Pons (tissue), 1 donor: ENCODE data around the gene ST7L.
"Not testable (repeated sequence)": the region's sequence is repeated elsewhere in the genome, so short reads cannot be mapped to it uniquely, and the experiment has no call there.

Experiments
- DNase-seq: peaks from one replicate; pipeline ENCODE4 v3.0.0-alpha.2; 2016; ENCODE audit warnings: low spot score

ST7L gene, protein sequence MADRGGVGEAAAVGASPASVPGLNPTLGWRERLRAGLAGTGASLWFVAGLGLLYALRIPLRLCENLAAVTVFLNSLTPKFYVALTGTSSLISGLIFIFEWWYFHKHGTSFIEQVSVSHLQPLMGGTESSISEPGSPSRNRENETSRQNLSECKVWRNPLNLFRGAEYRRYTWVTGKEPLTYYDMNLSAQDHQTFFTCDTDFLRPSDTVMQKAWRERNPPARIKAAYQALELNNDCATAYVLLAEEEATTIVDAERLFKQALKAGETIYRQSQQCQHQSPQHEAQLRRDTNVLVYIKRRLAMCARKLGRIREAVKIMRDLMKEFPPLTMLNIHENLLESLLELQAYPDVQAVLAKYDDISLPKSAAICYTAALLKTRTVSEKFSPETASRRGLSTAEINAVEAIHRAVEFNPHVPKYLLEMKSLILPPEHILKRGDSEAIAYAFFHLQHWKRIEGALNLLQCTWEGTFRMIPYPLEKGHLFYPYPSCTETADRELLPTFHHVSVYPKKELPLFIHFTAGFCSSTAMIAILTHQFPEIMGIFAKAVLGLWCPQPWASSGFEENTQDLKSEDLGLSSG

DNA sequence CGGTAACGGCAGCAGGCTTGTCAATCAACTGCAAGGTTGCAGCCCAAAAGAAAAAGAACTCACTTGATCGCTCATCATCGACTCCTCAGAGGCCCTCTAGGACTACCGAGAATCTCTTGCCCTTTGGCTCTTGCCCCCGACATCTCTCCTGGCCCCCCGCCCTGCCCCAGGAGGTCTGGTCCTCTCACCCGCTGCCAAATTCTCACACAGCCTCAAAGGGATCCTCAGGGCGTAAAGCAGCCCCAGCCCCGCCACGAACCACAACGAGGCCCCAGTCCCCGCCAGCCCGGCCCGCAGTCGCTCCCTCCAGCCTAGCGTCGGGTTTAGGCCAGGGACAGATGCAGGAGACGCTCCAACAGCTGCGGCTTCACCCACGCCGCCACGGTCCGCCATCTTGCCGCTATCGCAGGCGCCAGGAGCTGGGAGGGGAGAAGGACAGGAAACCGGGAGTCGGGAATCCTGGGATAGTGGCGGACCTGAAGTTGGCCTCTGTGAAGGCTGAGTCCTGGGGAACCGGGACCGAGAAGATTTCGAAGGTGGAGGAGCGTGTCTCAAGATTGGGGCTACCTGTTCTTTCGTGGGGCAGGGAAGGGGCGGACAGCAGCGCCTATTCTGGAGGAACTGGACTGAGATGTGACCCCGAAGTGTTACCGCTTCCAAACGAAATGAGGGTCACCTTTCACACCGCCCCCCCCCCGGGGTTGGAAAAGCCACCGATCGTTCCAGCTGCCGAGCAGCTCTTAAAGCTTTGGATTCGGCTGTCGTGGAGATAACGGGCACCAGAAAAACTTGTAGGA, at the start of gene ST7L:
TSS of gene ST7L (minus strand) at position 421 of the 797 bp plus-strand sequence. CDS start at position 393, 28 bp downstream.
- DNase-seq, result peak; percentile 85

DNA sequence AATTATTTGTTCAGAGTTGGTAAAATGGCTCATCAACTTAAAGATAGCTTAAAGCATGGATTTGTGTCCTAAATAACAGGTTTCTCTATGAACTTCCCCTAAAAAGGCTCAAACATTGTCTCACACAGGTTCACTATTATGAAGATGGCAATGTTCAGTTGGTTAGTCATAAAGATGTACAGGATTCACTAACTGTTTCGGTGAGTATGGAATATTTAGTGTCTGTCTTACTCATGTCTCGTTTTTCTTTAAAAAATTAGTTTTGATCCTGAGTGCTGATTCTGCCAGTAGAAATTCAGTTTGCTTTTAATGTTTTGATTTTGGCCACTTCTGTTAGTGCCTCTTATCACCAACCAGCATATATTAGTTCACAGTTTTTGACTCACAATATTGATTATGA, 48.0 kb upstream of the ST7L start:
- DNase-seq, result no peak

DNA sequence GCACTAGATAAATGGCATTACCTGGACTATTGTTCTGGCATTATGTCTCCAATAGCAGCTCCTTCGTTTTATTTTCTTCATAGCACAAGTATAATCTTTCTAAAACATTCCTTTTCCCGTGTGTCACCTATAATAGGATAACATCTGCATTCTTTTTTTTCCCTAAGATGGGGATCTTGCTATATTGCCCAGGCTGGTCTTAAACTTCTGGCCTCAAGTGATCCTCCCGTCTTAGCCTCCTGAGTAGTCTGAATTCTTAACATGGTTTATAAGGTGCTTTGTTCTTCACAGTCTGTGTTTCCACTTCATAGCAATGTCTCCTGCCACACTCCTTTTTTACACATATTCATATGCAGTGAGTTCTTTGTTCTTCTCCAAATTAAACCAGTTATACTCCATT, 46.9 kb upstream of the ST7L start:
- DNase-seq, result no peak

DNA sequence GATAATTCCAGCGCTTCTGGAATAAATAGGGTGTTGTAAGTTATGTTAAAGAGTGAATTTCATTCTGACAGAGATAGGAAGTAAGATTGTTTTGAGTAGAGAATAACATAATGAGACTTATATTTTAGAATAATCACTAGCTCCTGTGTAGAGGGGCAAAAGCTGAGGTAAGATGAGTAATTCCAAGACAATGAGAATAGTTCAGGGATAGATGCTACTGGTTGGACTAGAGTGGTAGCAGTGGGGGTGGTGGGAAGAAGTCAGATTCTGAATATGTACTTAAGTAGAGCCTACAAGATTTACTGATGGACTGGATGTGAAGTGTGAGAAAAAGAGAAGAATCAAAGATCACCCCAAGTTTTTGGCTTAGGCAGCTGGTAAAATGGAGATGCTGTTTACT, 32.3 kb upstream of the ST7L start:
- no peak for DNase-seq

DNA sequence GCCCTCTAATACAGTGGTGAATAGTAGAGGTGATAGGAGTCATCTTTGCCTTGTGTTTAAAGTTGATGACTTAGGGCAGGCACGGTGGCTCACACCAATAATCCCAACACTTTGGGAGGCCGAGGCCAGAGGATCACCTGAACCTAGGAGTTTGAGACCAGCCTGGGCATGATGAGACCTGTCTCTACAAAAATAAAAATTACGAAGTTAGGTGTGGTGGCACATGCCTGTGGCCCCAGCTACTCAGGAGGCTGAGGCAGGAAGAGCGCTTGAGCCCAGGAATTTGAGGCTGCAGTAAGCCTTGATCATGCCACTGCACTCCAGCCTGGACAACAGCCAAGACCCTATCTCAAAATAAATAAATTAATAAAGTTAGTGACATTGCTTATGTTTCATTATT, 27.3 kb upstream of the ST7L start:
- no peak for DNase-seq

DNA sequence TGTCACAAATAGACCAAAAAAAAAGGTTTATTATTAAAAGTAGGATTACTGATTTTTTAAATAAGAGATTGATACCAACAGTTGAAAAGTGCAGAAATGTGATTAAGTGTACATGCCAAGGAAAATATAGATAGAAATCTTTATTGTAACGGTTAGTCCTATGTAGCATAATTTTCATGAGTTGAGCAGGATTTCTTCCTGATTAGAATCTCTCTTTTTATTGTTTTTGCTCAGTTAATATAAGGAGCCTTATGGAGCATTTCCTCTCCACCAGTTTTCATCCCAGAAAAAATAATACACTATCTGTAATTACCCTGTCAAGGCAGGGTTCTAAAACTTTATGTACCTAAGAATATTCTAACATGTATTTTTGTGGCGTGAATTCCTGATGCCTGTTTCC, 24.1 kb upstream of the ST7L start:
- no peak for DNase-seq

DNA sequence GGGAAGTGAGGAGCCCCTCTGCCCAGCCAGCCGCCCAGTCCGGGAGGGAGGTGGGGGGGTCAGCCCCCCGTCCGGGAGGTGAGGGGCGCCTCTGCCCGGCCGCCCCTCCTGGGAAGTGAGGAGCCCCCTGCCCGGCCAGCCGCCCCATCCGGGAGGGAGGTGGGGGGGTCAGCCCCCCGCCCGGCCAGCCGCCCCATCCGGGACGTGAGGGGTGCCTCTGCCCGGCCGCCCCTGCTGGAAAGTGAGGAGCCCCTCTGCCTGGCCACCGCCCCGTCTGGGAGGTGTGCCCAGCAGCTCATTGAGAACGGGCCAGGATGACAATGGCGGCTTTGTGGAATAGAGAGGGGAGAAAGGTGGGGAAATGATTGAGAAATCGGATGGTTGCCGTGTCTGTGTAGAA, 21.5 kb upstream of the ST7L start:
- not testable (repeated sequence) for DNase-seq

DNA sequence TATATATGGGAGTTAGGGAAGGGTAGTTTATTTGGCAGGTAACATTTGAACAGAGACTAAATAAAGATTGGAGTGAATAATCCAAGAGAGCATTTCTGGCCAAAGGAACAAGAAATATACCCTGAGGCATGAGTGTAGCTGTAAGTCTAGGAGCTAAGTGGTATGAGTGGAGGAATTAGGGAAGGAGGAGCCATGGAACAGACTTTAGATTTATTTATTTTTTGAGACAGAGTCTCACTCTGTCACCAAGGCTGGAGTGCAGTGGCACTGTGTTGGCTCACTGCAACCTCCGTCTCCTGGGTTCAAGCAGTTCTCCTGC, 19.1 kb upstream of the ST7L start:
- no peak for DNase-seq

DNA sequence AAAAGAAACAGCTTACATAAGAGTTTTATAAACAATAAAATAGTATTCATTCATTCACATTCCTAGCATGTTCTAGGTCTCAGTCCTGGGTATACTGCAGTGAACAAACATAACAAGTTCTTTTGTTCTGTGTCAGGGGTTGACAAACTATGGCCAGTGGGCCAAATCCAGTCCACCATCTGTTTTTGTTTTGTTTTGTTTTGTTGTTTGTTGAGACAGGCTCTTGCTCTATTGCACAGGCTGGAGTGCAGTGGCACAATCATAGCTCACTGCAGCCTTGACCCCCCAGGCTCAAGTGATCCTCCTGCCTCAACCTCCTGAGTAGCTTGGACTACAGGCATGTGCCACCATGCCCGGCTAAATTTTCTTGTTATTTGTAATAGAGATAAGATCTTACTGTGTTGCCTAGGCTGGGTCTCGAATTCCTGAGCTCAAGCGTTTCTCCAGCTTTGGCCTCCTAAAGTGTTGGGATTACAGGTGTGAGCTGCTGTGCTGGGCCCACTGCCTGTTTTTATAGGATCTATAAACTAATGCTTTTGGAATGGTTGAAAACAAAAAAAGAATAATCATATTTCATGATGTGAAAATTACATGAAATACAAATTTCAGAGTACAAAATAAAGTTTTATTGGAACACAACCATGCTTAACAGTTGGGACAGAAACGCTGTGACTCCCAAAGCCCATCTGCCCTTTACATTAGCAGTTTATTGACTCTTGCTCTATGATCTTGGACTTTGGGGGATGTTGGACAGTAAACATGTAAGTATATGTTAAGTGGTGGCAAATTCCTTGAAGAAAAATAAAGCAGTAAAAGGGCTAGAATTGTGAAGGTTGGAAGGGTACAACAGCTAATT, 18.5 kb upstream of the ST7L start:
- peak; percentile 92 for DNase-seq

DNA sequence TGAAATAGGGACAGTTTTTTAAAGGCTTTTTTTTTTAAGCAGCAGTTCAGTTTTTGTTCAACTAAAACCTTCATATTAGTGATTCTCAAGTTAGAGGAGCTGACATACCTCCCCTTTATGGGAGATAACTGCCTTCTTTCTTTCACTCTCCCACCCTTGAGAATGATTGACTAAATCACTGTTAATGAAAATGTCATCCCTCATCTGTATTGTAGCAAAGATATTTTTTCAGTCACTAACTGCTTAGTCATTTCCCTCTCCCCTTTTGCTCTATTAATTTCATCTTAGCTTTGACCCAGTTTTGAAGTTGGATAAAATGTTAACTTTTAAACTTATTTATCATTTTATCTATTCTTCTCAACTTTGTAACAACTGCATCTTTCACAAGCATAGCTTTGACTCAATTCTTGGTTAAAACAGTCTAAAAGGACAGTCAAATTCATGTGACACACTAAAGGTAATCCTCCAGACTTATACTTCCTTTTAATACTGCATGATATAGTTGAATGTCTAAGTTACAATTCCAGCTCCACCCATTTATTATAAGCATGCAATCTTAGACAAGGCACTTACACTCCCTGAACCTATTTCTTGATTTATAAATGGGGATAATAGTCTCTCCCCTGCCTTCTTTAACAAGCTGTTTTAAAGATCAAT, 17.8 kb upstream of the ST7L start:
- no peak for DNase-seq

DNA sequence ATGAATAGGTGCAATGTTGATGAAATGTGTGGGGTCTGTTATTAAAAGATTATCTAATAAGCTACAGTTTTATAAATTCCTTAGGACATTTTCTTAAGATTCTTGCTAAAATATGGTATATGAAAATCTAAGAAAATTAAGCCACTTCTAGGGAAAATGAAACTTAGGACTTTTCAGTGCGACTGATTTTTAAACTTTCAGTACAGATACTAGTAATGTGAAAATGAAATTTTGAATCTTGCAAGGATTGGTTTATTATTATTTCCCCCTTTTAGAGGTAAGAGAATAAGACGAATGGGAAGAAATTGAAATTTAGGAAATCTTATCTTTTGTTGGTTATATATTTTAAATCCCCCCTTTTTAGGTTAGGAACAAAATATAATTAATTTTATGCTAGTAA, 17.1 kb upstream of the ST7L start:
- no peak for DNase-seq

DNA sequence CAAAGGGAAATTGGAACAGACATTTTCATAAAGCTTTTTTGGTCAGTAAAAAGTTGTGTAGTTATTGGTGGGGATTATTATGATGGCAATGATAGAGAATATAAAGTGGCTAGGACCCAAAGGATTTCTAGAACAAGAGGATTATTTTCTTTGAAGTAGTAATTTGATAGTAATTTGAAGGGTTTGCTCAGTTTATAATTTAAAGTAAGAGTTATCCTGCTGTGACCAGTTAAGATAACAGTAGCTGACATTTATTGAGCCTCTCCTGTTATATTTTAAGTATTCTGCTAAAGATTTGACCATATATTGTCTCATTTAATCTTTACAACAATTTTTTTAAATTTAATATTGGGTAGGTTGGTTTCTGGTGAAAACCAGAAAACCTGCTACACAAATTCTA, 15.4 kb upstream of the ST7L start:
- no peak for DNase-seq

DNA sequence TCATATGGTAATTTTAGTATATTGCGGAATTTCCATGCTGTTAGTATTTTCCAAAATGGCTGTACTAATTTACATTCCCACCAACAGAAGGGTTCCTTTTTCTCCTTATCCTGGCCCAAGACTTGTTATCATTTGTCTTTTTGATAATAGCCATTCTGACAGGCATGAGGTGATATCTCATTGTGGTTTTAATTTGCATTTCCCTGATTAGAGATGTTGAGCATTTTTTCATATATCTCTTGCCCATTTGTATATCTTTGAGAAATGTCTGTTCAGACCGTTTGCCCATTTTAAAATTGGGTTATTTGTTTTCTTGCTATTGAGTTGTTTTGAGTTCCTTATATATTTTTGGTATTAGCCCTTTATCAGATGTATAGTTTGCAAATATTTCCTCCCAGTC, 14.7 kb upstream of the ST7L start:
- DNase-seq, result no peak

DNA sequence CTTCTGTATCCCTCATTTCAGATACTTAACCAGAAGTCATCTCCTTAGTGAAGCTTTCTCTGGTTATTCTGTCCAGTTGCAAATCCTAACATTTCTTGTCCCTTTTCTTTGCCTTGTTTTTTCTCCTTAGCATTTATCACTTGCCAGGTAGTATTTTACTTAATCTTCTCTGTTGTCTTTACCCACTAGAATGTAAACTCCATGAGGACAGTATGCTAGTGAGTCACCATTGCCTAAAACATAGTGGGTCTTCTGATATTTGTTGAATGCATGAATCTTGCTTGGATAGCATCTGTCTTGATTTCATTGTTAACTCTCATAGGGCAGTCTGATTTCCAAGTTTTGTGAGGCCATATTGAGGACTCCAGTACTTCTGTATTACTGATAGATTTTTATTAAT, 10.3 kb upstream of the ST7L start:
- no peak for DNase-seq

DNA sequence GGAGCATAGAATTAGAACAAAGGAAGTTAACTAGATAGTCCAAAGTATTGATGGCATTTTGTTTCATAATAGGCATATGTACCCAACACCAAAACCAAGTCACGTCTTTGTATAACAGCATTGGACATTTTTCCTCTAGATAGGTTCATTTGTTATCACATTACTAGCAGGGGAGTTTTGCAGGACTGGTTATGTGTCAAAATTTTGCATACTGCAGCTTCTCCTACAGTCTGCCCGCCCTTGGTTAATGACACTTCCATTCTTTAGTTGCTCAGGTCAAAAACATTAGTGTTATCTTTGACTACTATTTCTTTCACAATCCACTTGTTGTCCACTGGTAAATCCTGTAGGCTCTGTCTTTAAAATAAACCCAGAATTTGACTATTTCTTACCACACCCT, 9.6 kb upstream of the ST7L start:
- DNase-seq, result no peak

DNA sequence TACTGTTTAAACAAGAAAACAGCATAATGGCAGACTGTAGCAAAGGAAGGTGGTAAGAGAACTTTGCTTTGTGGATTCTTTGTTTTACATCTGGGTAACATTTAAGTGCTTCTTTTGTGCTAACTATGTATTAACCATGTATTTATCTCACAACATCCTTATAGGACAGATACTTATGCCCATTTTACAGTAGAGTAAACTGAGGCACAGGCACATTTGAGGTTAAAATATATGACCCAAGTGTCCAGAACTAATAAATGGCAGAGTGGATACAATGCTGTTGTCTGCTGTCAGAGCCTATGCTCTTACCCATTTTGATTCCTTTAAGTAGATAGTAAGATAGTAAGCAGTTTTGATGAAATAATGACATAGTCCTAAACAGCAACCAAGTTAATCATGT, 7.9 kb upstream of the ST7L start:
- no peak for DNase-seq

DNA sequence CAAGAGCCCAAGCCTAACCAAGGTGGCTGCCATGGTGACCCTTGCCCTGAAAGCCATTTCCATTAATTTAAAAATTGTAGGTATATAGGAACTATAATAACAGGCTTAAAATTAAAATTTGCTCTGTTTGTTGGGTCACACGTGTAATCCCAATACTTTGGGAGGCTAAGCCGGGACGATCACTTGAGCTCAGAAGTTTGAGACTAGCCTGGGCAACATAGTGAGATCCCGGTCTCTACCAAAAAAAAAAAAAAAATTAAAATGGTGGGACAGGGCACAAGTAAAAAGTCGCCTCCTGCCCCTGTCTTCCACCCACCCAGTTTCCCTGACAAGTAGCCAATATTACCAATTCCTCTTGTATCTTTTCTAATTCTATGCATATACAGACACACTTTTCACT, 7.3 kb upstream of the ST7L start:
- DNase-seq, result no peak

DNA sequence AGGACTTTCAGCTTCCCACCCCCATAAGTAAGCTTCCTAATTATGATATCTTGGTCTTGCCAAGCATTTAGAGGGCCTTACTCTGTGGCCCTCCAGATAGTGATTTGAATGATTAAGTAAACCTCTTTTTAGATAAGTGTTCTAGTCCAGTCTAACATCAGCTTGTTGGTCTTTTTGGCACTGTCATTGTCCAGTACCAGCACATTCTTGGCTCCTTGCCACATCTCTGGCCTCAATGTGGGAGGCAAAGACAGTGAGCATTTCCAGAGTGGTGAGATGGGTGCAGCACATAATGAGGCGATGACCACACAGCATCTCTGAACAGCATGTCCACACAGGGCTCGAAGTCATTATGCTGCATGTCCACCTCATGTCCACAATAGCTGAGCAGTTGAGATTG, 6.8 kb upstream of the ST7L start:
- peak; percentile 22 for DNase-seq

DNA sequence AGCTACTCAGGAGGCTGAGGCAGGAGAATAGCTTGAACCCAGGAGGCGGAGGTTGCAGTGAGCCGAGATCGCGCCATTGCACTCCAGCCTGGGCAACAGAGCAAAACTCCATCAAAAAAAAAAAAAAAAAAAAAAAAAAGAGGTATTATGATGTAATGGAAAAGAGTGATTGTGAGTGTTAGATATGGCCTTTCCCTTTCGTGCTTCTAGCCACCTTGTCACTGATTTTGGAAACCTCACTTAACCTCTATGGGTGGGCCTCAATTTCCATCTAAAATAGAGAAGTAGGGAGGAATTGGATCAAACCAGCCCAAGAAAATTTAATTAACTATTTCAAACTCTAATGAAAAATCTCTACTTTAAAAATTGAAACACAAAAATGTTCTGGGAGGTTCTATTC, 5.6 kb upstream of the ST7L start:
- DNase-seq, result not testable (repeated sequence)

DNA sequence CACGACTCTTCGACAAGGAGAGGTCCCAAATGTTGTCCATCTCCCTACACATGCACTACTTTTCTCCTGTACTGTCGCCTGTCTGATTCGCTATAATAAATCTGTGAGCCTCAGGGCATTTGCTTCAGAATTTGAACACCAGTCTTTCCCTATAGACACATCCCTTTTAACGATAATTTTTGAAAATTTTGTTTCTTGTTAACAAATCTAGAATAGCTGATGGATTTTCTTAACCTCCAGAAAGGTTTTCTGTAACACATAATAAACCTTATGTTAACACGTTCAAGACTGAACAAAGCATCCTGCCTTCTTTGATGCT, 1.4 kb upstream of the ST7L start:
- DNase-seq, result peak; percentile 20

DNA sequence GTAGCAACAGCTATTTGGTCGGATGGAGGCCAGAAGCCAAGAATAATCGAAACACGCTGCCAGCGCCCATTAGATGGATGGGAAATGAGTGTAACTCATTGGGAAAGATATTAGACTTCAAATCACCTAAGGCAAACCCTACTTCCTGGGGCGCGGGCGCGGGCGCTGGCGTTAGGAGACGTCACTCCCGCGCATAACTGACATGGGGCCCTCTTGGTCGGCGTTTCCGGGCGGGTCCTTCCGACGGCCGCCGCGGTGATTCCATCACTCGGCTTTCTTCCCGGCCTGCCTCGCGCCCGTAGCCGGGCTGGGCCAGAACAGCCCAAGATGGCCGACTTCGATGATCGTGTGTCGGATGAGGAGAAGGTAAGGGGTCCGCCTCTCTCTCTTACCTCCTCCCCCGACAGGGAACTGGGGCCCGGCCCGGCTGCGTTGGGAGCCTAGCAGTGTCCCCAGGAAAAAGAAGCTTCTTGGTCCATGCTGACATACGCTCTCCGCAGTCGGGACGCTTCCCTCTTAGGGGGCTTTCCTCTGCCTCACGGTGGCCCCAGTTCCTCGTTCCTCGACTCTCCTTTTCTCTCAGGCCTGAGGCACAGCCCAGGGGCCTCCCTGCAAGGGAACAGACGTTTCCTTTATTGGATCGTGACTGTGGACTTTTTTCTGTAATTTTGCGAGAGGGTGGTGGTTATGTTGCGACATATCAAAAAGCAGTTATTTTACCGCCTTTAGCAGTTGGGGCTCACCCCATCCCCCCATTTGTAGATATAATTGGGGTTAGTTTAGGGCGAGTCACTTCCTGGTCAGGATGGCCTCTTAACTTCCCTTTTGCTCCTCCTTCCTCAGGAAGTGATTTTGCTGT, 806 bp upstream of the ST7L start, which contains the start of gene CAPZA1:
TSS of gene CAPZA1 (plus strand) at position 315 of the 859 bp plus-strand sequence. CDS start at position 328, 13 bp downstream.
- peak; percentile 85 for DNase-seq
